ENCODE data around the gene TM9SF4.

The TM9SF4 gene

DNA sequence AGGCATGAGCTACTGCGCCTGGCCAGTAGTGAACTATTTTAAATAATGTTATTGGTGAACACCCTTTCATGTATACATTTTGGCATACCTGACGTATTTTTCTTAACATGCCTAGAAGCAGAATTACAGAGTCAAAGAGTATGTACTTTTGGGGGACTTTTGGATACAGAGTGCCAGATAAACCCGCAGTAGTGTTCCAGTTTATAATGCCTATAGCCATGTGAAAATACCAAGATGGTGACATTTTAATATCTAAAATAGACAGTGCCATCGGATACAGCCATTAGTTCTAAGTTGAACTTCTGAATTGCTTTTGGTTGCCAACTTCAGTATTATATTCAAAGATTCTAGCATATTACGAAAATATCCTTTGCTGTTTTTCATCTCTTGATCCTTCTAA lies 20.3 kb downstream of the TM9SF4 start:
- no peak for DNase-seq (ENCODE audit: low read depth in 3 of 3)

DNA sequence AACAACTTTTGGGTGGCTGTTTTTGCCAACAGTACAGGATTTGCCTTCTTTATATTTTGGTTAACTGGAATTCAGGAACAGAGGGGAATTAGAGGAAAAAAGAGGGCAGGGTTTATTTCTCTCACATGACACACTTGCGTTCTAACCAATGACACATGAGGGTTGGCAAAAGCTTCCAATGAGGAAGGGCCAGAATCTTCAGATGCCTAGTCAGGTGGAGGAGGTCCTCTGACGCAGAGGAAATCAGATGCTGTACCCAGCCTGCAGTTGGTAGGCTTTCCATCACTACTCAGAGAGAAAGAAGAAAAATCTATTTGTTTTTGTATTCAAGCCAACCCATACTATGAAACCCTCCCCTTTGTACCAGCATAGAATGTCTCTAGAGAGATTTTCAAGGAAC lies 20.8 kb downstream of the TM9SF4 start:
- DNase-seq (ENCODE audit: low read depth in 3 of 3), result no peak

DNA sequence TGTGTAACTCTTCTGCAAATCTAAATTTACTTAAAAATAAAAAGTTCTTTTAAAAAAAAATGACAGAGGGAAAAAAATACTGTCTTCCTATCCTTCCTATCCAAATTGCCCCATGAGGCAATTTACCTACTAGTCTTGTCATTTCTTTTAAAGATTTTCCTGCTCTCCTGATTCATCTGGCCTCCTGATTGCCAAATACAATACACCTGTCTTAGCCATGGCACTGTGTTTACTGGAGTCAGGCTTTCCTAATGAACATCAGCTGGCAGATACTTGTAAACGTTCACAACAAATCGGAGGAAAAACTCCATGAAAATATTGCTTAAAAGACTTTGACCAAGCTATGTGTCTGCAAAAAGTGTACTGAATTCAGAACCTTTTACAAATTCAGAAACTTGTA lies 21.5 kb downstream of the TM9SF4 start:
- DNase-seq (ENCODE audit: low read depth in 3 of 3), result no peak

DNA sequence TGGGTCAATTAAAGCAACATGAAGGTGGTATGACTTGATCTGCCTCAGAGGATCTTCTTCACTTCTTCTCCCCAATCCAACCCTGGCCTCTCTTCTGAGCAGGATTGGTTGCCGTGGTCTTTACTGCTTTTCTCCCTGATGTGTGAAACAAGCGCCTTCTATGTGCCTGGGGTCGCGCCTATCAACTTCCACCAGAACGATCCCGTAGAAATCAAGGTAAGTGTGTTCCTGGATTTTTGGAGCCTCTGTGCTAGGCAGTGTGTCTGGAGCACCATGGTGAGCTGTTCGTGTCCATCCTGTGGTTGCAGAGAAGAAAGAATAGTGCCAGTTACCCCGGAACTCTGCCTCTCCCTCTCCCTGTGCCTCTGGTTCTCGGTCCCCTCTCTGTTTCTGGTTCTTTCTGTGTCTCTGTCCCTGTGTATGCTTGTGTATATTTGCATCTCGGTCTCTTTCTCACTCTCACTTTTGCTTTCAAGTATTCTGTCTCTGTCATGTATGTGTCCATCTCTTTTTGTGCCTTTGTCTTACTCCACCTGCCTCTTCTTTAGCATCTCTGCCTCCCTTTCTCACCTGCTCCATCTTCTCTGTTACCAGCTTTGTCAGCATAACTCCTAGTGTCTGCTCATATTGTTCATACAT lies 23.5 kb downstream of the TM9SF4 start:
- no peak for DNase-seq (ENCODE audit: low read depth in 3 of 3)

DNA sequence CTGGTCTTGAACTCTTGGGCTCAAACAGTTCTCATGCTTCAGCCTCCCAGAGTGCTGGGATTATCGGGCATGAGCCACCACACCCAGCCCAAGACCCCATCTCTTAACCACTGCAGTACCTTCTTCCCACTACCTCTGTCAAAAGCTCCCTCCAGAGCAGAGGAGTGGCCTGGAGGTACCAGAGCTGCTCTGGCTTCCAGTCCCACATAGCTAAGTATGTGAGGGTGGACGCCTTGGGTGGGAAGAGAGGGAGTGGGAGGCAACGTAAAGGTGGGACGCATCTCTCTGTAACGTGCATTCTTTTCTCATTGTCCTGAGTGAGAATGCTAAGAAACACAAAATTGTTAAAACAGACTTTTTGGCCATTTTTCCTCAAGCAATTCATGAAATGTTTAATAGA lies 24.5 kb downstream of the TM9SF4 start:
- no peak for DNase-seq (ENCODE audit: low read depth in 3 of 3)

DNA sequence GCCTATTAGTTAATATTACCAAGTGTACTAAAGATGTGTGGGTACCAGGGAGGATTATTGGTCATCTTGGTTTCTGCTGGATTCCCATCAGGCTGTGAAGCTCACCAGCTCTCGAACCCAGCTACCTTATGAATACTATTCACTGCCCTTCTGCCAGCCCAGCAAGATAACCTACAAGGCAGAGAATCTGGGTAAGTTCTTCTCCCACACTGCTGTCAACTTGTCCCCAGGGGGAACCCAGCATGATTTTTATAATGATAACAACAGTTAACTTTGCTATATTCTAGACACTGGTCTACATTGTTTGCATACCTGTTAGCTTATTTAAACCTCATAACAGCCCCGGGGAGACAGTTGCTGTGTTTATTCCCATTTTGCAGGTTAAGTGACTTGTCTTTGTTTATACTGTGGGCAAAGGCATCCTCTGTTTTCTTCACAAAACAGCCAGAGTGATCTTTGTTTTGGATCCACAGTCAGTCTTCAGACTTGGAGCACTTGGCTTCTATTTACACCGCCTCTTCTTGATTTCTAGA lies 26.5 kb downstream of the TM9SF4 start:
- no peak for DNase-seq (ENCODE audit: low read depth in 3 of 3)

DNA sequence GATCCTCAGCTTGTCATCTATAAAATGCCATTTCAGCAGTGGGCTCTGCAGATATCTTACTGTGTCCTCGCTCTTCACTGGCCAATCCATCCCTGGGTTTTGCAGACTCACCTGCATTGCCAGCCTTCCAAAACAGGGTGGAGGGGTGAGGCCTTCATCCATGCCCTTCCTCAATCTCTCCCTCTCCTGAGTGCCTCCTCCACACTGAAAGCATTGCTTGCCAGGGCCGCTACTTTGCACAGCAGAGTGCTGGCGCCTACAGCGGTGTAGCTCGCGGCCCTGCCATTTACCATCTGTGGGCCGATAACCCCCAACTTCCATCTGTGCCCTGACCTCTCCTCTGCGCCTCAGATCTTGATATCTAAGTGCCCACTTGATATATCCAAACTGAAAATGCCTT lies 29.4 kb downstream of the TM9SF4 start:
- DNase-seq (ENCODE audit: low read depth in 3 of 3), result no peak

DNA sequence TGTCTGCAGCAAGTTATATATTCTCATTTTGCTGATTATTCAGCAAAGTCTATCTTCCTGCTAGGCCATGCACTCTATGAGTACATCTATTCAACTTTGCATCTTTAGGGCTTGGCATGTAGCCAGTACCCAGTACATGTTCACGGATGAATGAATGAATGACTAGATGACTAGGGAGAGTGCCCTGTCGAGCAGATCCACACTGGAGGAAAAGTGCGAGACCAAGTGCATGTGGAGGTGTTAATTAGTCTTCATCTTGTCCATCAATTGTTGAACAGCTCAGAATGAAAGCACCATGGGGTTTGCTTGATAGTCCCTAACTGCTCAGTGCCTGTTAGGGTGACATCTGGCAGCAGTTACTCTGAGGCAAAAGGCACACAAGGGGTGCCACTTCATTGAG lies 30.4 kb downstream of the TM9SF4 start:
- DNase-seq (ENCODE audit: low read depth in 3 of 3), result no peak

DNA sequence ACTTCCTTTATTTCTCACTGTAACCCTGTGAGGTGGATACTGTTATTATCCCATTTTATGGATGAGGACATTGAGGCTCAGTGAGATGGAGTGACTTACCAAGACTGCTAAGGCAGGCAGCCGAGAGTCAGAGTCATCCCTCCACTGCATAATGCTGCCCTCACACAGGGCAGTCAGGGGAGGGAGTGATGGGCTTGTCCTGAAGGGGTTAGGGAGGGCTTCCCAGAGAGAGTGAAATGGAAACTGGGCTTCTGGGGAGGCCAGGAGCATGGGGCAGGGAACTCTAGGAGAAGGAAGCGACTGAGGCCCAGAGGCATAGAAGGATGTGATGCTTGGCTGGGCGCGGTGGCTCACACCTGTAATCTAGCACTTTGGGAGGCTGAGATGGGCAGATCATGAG lies 31.1 kb downstream of the TM9SF4 start:
- DNase-seq (ENCODE audit: low read depth in 3 of 3), result no peak

DNA sequence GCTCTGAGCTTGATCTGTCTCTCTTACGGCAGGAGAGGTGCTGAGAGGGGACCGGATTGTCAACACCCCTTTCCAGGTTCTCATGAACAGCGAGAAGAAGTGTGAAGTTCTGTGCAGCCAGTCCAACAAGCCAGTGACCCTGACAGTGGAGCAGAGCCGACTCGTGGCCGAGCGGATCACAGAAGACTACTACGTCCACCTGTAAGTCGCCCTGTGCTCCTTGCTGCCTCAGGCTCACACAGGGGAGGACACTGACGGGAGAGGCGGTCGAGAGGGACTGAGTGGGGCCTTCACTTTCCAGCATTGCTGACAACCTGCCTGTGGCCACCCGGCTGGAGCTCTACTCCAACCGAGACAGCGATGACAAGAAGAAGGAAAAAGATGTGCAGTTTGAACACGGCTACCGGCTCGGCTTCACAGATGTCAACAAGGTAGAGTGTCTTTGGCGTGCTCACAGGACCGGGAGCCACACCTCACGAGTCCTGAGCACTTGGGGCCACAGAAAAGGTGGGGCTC lies 32.0 kb downstream of the TM9SF4 start:
- DNase-seq (ENCODE audit: low read depth in 3 of 3), result no peak

DNA sequence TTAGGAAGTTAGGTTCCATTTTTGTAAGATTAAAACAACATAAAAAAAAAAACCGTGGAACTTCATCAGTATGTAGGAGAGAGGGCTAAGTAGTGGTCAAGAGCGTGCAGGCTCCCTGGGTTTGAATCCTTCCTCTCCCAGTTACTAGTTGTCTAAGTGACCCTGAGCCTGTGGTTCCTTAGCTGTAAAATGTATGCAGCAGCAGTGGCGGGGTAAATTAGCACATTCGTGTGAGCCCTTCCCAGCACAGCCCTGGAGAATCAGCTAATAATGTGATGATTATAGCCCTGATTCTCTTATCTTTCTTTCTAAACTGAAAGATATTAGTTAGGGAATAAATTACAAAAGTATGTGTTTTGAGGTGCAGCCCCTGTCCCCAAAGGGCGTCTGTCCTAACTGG lies 32.6 kb downstream of the TM9SF4 start:
- no peak for DNase-seq (ENCODE audit: low read depth in 3 of 3)

DNA sequence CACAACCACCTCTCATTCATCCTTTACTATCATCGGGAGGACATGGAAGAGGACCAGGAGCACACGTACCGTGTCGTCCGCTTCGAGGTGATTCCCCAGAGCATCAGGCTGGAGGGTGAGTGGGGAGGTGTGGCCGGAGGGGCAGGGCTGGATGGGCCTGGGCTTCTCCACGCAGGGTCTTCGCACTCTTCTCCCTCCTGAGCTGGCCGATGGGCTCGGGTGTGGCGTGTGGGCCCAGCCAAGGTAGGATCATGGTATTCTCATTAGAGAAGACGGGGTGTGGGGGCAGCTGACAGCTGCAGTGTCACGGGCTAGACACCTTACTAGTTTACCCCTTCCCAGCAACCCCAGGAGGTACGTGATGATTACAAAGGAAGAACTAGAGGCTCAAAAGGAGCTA lies 33.5 kb downstream of the TM9SF4 start:
- DNase-seq (ENCODE audit: low read depth in 3 of 3), result no peak

DNA sequence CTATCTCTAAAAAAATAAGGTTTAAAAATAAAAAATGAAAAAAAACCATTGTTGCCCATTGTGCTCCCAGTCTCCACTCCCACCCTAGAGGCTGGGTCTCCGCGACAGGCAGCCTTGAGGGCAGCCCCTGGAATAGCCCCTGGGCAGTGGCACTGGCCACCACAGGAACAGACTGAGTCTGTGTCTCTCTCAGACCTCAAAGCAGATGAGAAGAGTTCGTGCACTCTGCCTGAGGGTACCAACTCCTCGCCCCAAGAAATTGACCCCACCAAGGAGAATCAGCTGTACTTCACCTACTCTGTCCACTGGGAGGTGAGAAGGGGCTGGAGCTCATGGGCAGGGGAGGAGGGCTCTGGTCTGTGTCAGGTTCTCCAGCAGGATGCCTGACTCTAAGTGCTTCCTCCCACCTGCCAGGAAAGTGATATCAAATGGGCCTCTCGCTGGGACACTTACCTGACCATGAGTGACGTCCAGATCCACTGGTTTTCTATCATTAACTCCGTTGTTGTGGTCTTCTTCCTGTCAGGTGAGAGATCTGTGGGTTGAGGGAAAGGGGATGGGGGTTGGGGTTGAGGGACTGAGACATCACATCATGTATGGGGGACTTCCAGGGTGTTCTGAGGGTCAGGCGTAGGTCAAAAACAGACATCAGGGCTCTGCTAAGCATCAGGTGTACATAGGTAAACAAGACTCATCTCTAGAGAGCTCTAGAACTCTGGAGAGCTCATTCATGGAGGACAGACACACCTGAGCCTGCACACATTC lies 35.6 kb downstream of the TM9SF4 start:
- no peak for DNase-seq (ENCODE audit: low read depth in 3 of 3)

DNA sequence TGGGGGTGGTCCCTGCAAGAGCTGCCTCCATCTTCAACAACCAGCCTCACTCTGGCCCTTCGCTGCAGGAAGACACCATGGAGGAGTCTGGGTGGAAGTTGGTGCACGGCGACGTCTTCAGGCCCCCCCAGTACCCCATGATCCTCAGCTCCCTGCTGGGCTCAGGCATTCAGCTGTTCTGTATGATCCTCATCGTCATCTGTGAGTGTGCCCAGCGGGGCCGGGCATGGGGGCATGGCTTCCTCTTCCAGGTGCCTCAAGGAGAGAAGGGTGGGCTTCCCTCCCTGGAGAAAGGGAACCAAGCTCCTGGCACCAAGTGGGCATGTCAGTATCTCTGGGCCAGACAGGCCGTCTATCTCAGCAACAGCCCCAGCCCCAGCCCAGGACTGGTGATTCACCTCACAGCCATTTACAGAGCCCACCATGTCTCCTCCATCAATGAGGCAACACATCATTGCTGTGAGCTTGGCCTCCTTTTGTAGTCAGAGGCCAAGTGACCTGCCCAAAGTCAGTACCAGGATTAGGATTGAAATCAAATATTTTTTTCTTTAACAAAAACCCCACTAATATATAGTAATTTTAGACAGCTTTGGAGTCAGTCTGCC lies 40.2 kb downstream of the TM9SF4 start:
- DNase-seq (ENCODE audit: low read depth in 3 of 3), result no peak

DNA sequence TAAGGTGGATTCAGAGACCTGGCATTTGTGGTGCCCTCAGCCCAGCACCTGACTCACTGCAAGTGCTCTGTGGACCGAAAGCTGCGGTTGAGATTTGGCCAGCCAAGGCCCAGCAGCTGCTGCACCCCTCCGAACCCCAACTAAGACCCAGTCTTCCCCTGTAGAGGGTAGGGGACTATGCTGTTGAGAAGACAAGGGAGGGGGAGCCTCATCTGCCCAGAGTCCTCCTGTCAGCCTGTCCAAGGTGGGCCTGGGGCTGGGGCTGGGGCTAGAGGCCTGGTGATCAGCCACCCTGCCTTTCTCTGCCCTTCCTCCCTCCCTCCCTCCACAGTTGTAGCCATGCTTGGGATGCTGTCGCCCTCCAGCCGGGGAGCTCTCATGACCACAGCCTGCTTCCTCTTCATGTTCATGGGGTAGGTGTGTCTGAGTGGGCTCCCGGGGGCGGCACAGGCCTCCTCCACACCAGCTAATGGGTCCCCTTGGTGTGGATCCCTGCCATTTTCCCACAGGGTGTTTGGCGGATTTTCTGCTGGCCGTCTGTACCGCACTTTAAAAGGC lies 40.9 kb downstream of the TM9SF4 start:
- DNase-seq (ENCODE audit: low read depth in 3 of 3), result no peak

DNA sequence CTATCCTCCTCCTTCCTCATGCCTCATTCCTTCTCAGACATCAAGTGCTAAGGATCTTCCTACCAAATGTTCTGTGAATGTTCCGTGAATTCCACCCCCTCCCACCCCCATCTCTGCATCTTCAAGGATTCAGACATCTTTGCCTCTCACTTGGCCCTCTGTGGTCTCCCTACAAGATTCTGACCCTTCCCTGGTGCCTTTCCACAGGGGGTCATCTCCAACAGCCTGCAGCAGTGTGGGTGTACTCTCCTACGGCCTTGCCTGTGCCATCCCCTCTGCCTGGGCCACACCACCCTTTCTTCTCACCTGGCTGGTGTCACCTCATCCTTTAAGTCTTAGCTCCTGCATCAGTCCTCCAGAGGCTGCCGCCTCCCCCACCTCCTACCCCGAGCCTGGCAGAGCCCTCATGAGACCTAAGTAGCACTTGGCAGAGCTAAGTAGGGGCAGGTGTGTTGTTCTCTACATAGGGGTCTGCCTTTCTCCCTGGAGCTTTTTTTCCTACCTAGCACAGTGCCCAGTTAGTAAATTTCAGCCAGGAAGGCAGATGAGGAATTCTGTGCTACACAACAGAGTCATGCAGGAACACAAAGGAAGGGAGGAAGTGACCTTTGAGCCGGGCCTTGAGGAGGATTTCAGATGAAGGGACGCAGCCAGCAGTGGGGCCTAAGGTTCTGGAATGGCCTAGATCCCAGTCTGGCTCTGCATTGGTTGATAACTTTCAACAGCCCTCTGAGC lies 43.1 kb downstream of the TM9SF4 start:
- no peak for DNase-seq (ENCODE audit: low read depth in 3 of 3)

DNA sequence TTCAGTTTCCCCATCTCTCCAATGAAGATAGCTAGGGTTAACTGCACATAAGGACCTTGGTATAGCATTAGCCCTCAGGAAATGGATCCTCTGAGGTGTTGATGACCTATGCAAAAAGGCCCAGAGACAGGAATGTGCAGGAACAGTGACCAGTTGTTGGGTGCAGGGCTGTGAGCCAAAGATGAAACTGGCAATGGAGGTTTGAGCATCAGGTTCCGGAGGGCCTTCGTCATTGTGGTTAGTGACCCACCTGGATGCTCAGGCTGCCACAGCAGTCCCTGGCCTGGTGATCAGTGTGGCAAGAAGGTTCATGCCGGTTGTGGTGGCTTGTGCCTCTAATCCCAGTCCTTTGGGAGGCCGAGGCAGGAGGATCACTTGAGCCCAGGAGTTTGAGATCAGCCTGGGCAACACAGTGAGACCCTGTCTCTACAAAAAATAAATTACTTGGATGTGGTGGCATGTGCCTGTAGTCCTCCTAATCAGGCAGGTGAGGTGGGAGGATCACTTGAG lies 43.7 kb downstream of the TM9SF4 start:
- DNase-seq (ENCODE audit: low read depth in 3 of 3), result no peak

DNA sequence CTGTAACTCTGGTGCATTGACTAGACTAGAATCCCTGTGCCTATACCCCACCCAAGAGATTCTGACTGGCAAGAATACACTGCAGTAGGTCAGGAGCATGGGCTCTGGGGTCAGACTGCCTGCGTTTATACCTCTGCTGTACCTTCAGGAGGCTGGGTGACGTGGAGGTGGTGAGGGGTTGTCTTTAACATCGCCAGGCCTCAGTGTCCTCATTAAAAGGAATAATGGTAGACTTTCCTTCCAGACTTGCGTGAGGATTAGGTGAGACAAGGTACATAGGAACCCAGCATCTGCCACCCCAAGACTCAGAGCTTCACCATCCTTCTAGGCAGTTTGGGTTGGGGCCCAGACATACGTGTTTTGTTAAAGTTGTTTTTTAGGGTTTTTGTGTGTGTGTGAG lies 44.3 kb downstream of the TM9SF4 start:
- DNase-seq (ENCODE audit: low read depth in 3 of 3), result no peak

DNA sequence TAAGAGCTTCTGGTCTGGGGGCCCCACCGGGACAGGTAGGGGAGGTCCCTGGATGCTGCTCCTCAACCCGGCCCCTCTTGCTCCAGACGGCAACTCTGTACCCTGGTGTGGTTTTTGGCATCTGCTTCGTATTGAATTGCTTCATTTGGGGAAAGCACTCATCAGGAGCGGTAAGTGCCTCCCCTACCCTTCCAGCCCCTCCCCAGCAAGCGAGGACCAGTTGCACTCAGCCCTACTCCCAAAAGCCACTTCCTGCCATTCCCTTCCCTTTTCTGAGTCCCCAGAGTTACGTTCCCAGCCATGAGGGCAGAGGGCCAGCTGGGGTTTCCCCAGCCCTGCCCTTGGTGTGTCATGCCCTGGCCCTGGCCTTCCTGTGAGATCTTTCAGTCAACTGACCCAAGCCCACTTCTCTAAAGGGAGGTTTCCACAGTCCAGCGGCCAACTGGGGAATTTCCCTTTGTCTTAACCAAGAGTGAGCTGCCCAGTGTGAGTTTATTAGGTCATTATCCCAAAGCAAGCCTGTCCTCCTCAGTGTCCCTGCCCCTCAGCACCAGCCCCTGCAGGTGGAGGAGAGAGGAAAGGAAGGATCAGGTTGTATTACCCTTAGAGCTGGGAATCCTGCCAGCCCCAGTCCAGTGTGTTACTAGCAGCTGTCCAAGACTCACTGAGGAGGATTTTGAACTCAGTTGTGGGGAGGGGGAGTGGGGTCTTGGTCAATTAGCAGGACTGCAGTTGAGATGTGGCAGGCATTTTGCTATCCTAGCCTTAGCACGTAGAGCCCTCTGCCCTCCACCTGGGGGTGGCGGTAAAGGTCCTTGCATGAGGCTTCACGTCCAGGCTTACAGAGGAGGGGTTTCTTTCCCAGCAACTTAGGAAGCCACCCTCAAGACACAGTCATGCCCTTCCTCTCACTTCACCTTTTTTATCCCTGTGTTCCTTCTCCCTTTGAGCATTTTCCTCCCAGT lies 45.8 kb downstream of the TM9SF4 start:
- DNase-seq (ENCODE audit: low read depth in 3 of 3), result no peak

DNA sequence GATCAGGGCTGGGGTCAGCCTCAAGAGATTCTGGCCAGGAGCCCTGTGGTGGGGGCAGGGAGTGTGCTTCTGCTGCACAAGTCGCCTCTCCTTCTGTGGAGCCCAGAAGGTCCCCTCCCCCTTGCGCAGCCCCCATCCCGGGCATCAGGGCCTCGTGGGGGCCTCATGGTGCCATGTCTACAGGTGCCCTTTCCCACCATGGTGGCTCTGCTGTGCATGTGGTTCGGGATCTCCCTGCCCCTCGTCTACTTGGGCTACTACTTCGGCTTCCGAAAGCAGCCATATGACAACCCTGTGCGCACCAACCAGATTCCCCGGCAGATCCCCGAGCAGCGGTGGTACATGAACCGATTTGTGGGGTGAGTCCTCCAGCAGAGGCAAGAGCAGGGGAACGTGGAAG lies 48.1 kb downstream of the TM9SF4 start:
- no peak for DNase-seq (ENCODE audit: low read depth in 3 of 3)
